ENCODE data around the gene RTL10. TPM values are rescaled to one million over a fixed set of nuclear protein-coding genes. Genes with fewer than 3 reads are reported as not detected.
A peak's percentile ranks its signal among the peaks of the same experiment; 100 is the strongest.

Gene RTL10
- polyA plus RNA-seq, 1 of the 3 experiments (the other 2 are of a cell fraction), result 7.8 TPM

DNA sequence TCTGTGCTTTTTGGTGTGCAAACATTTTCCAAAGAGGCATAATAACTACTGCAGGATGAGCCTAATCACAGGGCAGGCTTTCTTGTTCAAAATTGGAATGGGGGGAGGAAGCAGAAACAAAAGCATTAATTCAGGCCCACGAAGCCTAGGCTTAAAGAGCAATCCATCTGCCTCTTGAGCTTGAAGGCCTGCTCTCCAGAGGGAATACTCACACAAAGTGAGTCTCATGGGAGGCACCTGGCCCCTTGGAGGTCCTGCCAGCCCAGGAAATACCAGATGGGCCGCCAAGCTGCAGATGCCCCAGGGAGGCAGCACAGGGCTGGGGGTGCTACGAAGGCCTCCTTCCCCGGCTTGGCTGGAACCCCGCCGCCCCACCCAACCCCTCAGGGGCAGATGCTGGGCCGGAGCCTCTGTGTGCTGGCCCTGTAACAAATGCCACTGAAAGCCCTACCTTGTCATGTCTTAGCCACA lies 47.6 kb upstream of the RTL10 start:
- H3K9me2 ChIP-seq, result no peaks in the 10 kb centered on the region
- no peaks in the 10 kb centered on the region for H3K9me3 ChIP-seq
- no peaks in the 10 kb centered on the region for H3K27me3 ChIP-seq (ENCODE audit: insufficient read depth)
- no peaks in the 10 kb centered on the region for H3F3A ChIP-seq (replicated peaks; ENCODE audit: insufficient read depth)
- WGBS (ENCODE audit: low lambda C conversion rate), result 90% methylated on average over 4 of the region's 7 CpGs
- DNase-seq, result no peak
- H3K4me2 ChIP-seq, result no peak overlapping the region
- H3K4me3 ChIP-seq (ENCODE audit: low read depth in 2 of 2, low read length in 1 of 2), result no peak overlapping the region
- H3K27ac ChIP-seq (ENCODE audit: low read depth in 2 of 2, low read length in 1 of 2), result peak overlapping the region in 1 of 2 experiments; percentile 85; a peak in 2 of 4 replicates
- TF ChIP-seq EZH2phosphoT487 (IDR thresholded peaks at IDR 0.05; ENCODE audit: borderline replicate concordance, low read depth) (no peak), PBX3 (IDR thresholded peaks at IDR 0.05) (no peak), NFIC (IDR thresholded peaks at IDR 0.05; ENCODE audit: borderline replicate concordance) (no peak), RCOR1 (IDR thresholded peaks at IDR 0.05; ENCODE audit: low read length) (no peak), RFX5 (IDR thresholded peaks at IDR 0.05; ENCODE audit: low read length) (no peak)
- no peaks in the 10 kb centered on the region for H3K36me3 ChIP-seq (replicated peaks in 1 of 2; ENCODE audit: control insufficient read depth in 1 of 2, insufficient read depth in 2 of 2, low read length in 1 of 2)
- H3K9ac ChIP-seq, result no peak overlapping the region
- H3K4me1 ChIP-seq (ENCODE audit: control insufficient read depth in 1 of 2, insufficient read depth in 2 of 2, low read depth in 1 of 2, low read length in 1 of 2), result peaks cover 0 to 53% of the 10 kb centered on the region in 2 experiments; a peak in 3 of 4 replicates
- no peak overlapping the region for H2AFZ ChIP-seq (ENCODE audit: low read depth)
- CTCF ChIA-PET, result interaction anchor here (1.0 to 6.9 kb wide), 8 partner anchors 8 to 171 kb away, joined by 3 to 116 read pairs (median 4); no protein-coding TSS in a partner anchor
- no peaks in the 10 kb centered on the region for H3K79me2 ChIP-seq (ENCODE audit: insufficient read depth)
- no peaks in the 10 kb centered on the region for H4K20me1 ChIP-seq (ENCODE audit: insufficient read depth)
- POLR2A ChIA-PET, result no interaction called here

- DNase-seq, result no peak
- Histone ChIP-seq H3K9me2 (no peaks in the 10 kb centered on the region), H3K27me3 (ENCODE audit: insufficient read depth) (no peaks in the 10 kb centered on the region), H4K20me1 (ENCODE audit: insufficient read depth) (no peaks in the 10 kb centered on the region), H3K4me3 (ENCODE audit: low read depth in 2 of 2, low read length in 1 of 2) (no peak overlapping the region), H3K9me3 (no peaks in the 10 kb centered on the region), H3K4me2 (no peak overlapping the region), H3K36me3 (replicated peaks in 1 of 2; ENCODE audit: control insufficient read depth in 1 of 2, insufficient read depth in 2 of 2, low read length in 1 of 2) (no peaks in the 10 kb centered on the region), H2AFZ (ENCODE audit: low read depth) (no peak overlapping the region), H3K9ac (no peak overlapping the region), H3F3A (replicated peaks; ENCODE audit: insufficient read depth) (no peaks in the 10 kb centered on the region), H3K79me2 (ENCODE audit: insufficient read depth) (no peaks in the 10 kb centered on the region), H3K27ac (ENCODE audit: low read depth in 2 of 2, low read length in 1 of 2) (no peak overlapping the region; a peak in 1 of 4 replicates), H3K4me1 (ENCODE audit: control insufficient read depth in 1 of 2, insufficient read depth in 2 of 2, low read depth in 1 of 2, low read length in 1 of 2) (peaks cover 0 to 59% of the 10 kb centered on the region in 2 experiments; a peak in 3 of 4 replicates)
- CTCF ChIA-PET, result interaction anchor here (1.0 to 6.9 kb wide), 8 partner anchors 8 to 171 kb away, joined by 3 to 116 read pairs (median 4); no protein-coding TSS in a partner anchor
- WGBS (ENCODE audit: low lambda C conversion rate), result 92% methylated on average over 11 of the region's 11 CpGs
- POLR2A ChIA-PET, result no interaction called here
- TF ChIP-seq REST (IDR thresholded peaks at IDR 0.05; ENCODE audit: low read depth, low read length) (no peak), FOSL2 (IDR thresholded peaks at IDR 0.05; ENCODE audit: borderline replicate concordance, low read depth) (no peak), MXI1 (IDR thresholded peaks at IDR 0.05; ENCODE audit: low read depth, low read length) (no peak), NFIC (IDR thresholded peaks at IDR 0.05; ENCODE audit: borderline replicate concordance) (no peak), EZH2phosphoT487 (IDR thresholded peaks at IDR 0.05; ENCODE audit: borderline replicate concordance, low read depth) (no peak), YY1 (IDR thresholded peaks at IDR 0.05; ENCODE audit: low read depth) (no peak), PBX3 (IDR thresholded peaks at IDR 0.05) (no peak), FOXM1 (IDR thresholded peaks at IDR 0.05; ENCODE audit: low read depth) (no peak), SMC3 (IDR thresholded peaks at IDR 0.05; ENCODE audit: low read depth, low read length) (no peak), USF2 (IDR thresholded peaks at IDR 0.05; ENCODE audit: borderline replicate concordance, low read depth, low read length) (no peak), EP300 (IDR thresholded peaks at IDR 0.05; ENCODE audit: borderline replicate concordance in 1 of 2, low read depth in 1 of 2, low read length in 1 of 2) (no peak)
- TF ChIP-seq, protein P1, sequence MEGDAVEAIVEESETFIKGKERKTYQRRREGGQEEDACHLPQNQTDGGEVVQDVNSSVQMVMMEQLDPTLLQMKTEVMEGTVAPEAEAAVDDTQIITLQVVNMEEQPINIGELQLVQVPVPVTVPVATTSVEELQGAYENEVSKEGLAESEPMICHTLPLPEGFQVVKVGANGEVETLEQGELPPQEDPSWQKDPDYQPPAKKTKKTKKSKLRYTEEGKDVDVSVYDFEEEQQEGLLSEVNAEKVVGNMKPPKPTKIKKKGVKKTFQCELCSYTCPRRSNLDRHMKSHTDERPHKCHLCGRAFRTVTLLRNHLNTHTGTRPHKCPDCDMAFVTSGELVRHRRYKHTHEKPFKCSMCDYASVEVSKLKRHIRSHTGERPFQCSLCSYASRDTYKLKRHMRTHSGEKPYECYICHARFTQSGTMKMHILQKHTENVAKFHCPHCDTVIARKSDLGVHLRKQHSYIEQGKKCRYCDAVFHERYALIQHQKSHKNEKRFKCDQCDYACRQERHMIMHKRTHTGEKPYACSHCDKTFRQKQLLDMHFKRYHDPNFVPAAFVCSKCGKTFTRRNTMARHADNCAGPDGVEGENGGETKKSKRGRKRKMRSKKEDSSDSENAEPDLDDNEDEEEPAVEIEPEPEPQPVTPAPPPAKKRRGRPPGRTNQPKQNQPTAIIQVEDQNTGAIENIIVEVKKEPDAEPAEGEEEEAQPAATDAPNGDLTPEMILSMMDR (IDR thresholded peaks at IDR 0.05), result no peak
Observed at GRCh38 chr22:19901577-19902244, 47.0 kb upstream of the RTL10 start.
